ENCODE results near the gene ACSF2.

- TF ChIP-seq REST (IDR thresholded peaks at IDR 0.05; ENCODE audit: low read depth): no peak
- TF ChIP-seq ZBTB7A (IDR thresholded peaks at IDR 0.05; ENCODE audit: low read depth): no peak
- no peak for TF ChIP-seq USF1 (IDR thresholded peaks at IDR 0.05)
- TF ChIP-seq MAX (IDR thresholded peaks at IDR 0.05): no peak
- no peak for TF ChIP-seq TAF1 (IDR thresholded peaks at IDR 0.05; ENCODE audit: low read depth)
- TF ChIP-seq FOXM1 (IDR thresholded peaks at IDR 0.05; ENCODE audit: borderline replicate concordance, low read depth): no peak
- TF ChIP-seq YY1 (IDR thresholded peaks at IDR 0.05; ENCODE audit: low read depth): no peak
- no peak for TF ChIP-seq NFIC (IDR thresholded peaks at IDR 0.05)
Observed at GRCh38 chr17:50522766-50523165, 96.7 kb downstream of the ACSF2 start.
